ENCODE results near the gene STK10. TPM values are rescaled to one million over a fixed set of nuclear protein-coding genes. Genes with fewer than 3 reads are reported as not detected.

The STK10 gene
- polyA plus RNA-seq, 3 donors, result 21.5 to 180 (median 47.4) TPM

- no CpG with 5 or more reads among the region's 1 CpG for WGBS (ENCODE audit: insufficient coverage)
- no peak for TF ChIP-seq CTCF (IDR thresholded peaks at IDR 0.05)
- Histone ChIP-seq H3K4me3 (replicated peaks in 1 of 3; ENCODE audit: low read depth in 2 of 3, low read length in 3 of 3) (no peak overlapping the region), H3K27me3 (ENCODE audit: control insufficient read depth in 2 of 2, insufficient read depth in 2 of 2, low read length in 2 of 2) (no peaks in the 10 kb centered on the region), H3K79me2 (ENCODE audit: insufficient read depth, low read length) (no peaks in the 10 kb centered on the region), H3K4me2 (replicated peaks; ENCODE audit: extremely low read depth, low read length, poor library complexity, severe bottlenecking) (no peak overlapping the region), H3K4me1 (ENCODE audit: control insufficient read depth in 1 of 2, insufficient read depth in 2 of 2, low read length in 2 of 2) (peaks cover under 1 to 2% of the 10 kb centered on the region in 2 donors), H3K27ac (ENCODE audit: low read depth in 1 of 2, low read length in 2 of 2) (no peak overlapping the region), H3K9ac (ENCODE audit: insufficient read depth, low read length, poor library complexity, severe bottlenecking) (no peak overlapping the region), H2AFZ (ENCODE audit: insufficient read depth, low read depth, low read length, poor library complexity, severe bottlenecking) (no peak overlapping the region), H3K36me3 (replicated peaks in 1 of 2; ENCODE audit: control insufficient read depth in 1 of 2, insufficient read depth in 2 of 2, low read length in 2 of 2) (peaks cover 8 to 51% of the 10 kb centered on the region in 2 donors), H4K20me1 (ENCODE audit: insufficient read depth, low read length) (no peaks in the 10 kb centered on the region), H3K9me3 (replicated peaks in 1 of 2; ENCODE audit: control insufficient read depth in 1 of 2, insufficient read depth in 1 of 2, low read length in 2 of 2) (no peaks in the 10 kb centered on the region)
- H3K27ac Mint-ChIP-seq, result no peak overlapping the region
- no peak overlapping the region for H3K4me3 Mint-ChIP-seq
- H3K36me3 Mint-ChIP-seq, result peaks cover 47 to 57% of the 10 kb centered on the region in 2 donors
- no peak for DNase-seq
- H3K9me3 Mint-ChIP-seq, result no peaks in the 10 kb centered on the region
- intact Hi-C loops (cut with micrococcal nuclease), result no loop called here
- H3K4me1 Mint-ChIP-seq, result peaks cover 2% of the 10 kb centered on the region
- H3K27me3 Mint-ChIP-seq (ENCODE audit: low read depth in 3 of 3), result no peaks in the 10 kb centered on the region
Observed at GRCh38 chr5:172229904-172230303, 41.9 kb upstream of the STK10 start.

GRCh38 chr5:172224996-172225395 is 37.0 kb upstream of the STK10 start:
- no peak for DNase-seq
- Mint-ChIP-seq H3K4me1 (peaks cover 4% of the 10 kb centered on the region), H3K36me3 (peaks cover 33 to 41% of the 10 kb centered on the region in 2 donors), H3K27ac (no peak overlapping the region), H3K9me3 (peaks cover 0 to 3% (median 0%) of the 10 kb centered on the region in 7 donors), H3K27me3 (ENCODE audit: low read depth in 3 of 3) (no peaks in the 10 kb centered on the region), H3K4me3 (no peak overlapping the region)
- Histone ChIP-seq H3K9ac (ENCODE audit: insufficient read depth, low read length, poor library complexity, severe bottlenecking) (no peak overlapping the region), H3K9me3 (replicated peaks in 1 of 2; ENCODE audit: control insufficient read depth in 1 of 2, insufficient read depth in 1 of 2, low read length in 2 of 2) (no peaks in the 10 kb centered on the region), H3K36me3 (replicated peaks in 1 of 2; ENCODE audit: control insufficient read depth in 1 of 2, insufficient read depth in 2 of 2, low read length in 2 of 2) (peaks cover 2 to 29% of the 10 kb centered on the region in 2 donors), H3K4me2 (replicated peaks; ENCODE audit: extremely low read depth, low read length, poor library complexity, severe bottlenecking) (no peak overlapping the region), H3K4me1 (ENCODE audit: control insufficient read depth in 1 of 2, insufficient read depth in 2 of 2, low read length in 2 of 2) (no peaks in the 10 kb centered on the region), H3K79me2 (ENCODE audit: insufficient read depth, low read length) (no peaks in the 10 kb centered on the region), H3K4me3 (replicated peaks in 1 of 3; ENCODE audit: low read depth in 2 of 3, low read length in 3 of 3) (no peak overlapping the region), H3K27ac (ENCODE audit: low read depth in 1 of 2, low read length in 2 of 2) (no peak overlapping the region), H2AFZ (ENCODE audit: insufficient read depth, low read depth, low read length, poor library complexity, severe bottlenecking) (no peak overlapping the region), H3K27me3 (ENCODE audit: control insufficient read depth in 2 of 2, insufficient read depth in 2 of 2, low read length in 2 of 2) (no peaks in the 10 kb centered on the region), H4K20me1 (ENCODE audit: insufficient read depth, low read length) (no peaks in the 10 kb centered on the region)
- TF ChIP-seq CTCF (IDR thresholded peaks at IDR 0.05), result no peak
- intact Hi-C loops (cut with micrococcal nuclease), result no loop called here
- no CpG with 5 or more reads among the region's 1 CpG for WGBS (ENCODE audit: insufficient coverage)
